Measurements from ENCODE around the gene INTS15. TPM values are rescaled to one million over a fixed set of nuclear protein-coding genes. Genes with fewer than 3 reads are reported as not detected.

INTS15 gene
- total RNA-seq, 1 experiment from 2014 or later, result 21.4 TPM

DNA sequence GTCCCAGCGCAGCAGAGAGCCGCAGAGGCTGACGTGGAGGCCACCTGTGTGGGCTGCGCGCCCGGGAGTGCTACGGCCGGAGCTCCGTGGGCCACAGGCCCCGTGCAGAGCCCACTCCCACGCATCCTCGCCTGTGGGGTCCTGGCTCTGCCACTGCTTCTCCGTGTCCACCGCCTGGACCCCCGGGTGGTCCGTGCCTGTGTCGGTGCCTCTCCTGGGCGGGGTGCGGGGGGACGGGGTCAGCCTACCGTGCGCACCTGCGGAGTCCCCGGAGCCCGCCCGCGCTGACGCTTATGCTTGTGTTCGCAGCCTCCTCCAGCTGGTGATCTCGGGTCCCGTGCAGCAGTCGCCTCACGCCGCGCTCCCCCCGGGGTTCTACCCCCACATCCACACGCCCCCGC is 17.8 kb downstream of the INTS15 start:
- DNase-seq, result no peak
- no peaks in the 10 kb centered on the region for H3K9me3 ChIP-seq (ENCODE audit: insufficient read depth, low read depth)
- no peaks in the 10 kb centered on the region for H3K36me3 ChIP-seq (ENCODE audit: low read depth)
- H4K20me1 ChIP-seq (ENCODE audit: insufficient read depth), result no peaks in the 10 kb centered on the region
- TF ChIP-seq, protein P1, sequence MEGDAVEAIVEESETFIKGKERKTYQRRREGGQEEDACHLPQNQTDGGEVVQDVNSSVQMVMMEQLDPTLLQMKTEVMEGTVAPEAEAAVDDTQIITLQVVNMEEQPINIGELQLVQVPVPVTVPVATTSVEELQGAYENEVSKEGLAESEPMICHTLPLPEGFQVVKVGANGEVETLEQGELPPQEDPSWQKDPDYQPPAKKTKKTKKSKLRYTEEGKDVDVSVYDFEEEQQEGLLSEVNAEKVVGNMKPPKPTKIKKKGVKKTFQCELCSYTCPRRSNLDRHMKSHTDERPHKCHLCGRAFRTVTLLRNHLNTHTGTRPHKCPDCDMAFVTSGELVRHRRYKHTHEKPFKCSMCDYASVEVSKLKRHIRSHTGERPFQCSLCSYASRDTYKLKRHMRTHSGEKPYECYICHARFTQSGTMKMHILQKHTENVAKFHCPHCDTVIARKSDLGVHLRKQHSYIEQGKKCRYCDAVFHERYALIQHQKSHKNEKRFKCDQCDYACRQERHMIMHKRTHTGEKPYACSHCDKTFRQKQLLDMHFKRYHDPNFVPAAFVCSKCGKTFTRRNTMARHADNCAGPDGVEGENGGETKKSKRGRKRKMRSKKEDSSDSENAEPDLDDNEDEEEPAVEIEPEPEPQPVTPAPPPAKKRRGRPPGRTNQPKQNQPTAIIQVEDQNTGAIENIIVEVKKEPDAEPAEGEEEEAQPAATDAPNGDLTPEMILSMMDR (conservative IDR thresholded peaks at IDR 0.05), result no peak
- TF ChIP-seq EZH2 (IDR thresholded peaks at IDR 0.05; ENCODE audit: low read depth), result no peak
- H3K27ac ChIP-seq, result no peak overlapping the region
- no peak overlapping the region for H3K4me2 ChIP-seq
- no peaks in the 10 kb centered on the region for H3K9me2 ChIP-seq (ENCODE audit: insufficient read depth)
- H3F3A ChIP-seq (ENCODE audit: insufficient read depth, low read depth), result peaks cover 18% of the 10 kb centered on the region; the same call in 1 of the 2 replicates
- BruUV-seq (replicated peaks), result no TSS peak
- H2AFZ ChIP-seq, result no peak overlapping the region
- POLR2A ChIA-PET (ENCODE audit: unreplicated experiment), result no interaction called here
- no peaks in the 10 kb centered on the region for H3K4me1 ChIP-seq (replicated peaks; ENCODE audit: insufficient read depth)
- H3K79me2 ChIP-seq (ENCODE audit: low read depth), result no peaks in the 10 kb centered on the region
- CTCF ChIA-PET, result no interaction called here
- intact Hi-C loops (cut with micrococcal nuclease; ENCODE audit: unreplicated experiment), result no loop called here
- no peaks in the 10 kb centered on the region for H3K27me3 ChIP-seq (ENCODE audit: insufficient read depth, low read depth)
- H3K4me3 ChIP-seq, result no peak overlapping the region

DNA sequence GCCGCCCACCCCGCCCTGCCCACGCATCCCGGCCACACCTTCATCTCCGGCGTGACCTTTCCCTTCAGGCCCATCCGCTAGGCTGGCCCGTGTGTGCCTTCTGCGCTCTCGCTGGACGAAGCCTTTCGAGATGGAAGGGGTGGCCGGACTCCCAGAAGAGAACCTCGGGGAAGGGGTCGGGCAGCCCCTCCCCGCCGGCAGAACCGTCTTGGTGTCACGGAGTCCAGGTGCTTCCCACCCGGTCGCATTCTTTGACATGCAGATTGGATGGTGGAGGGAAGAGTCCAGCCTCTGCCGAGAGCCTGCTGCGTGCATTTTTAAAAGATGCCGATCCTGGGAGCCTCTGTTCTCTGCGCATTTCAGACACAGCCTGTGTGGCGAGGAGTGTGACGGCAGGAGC is 18.3 kb downstream of the INTS15 start:
- no peaks in the 10 kb centered on the region for H4K20me1 ChIP-seq (ENCODE audit: insufficient read depth)
- no peaks in the 10 kb centered on the region for H3K9me2 ChIP-seq (ENCODE audit: insufficient read depth)
- no peaks in the 10 kb centered on the region for H3K27me3 ChIP-seq (ENCODE audit: insufficient read depth, low read depth)
- no peak overlapping the region for H3K4me2 ChIP-seq
- peaks cover 18% of the 10 kb centered on the region; the same call in 1 of the 2 replicates for H3F3A ChIP-seq (ENCODE audit: insufficient read depth, low read depth)
- BruUV-seq (replicated peaks), result no TSS peak
- H3K36me3 ChIP-seq (ENCODE audit: low read depth), result no peaks in the 10 kb centered on the region
- H3K4me3 ChIP-seq, result no peak overlapping the region
- intact Hi-C loops (cut with micrococcal nuclease; ENCODE audit: unreplicated experiment), result no loop called here
- no peak for TF ChIP-seq EZH2 (IDR thresholded peaks at IDR 0.05; ENCODE audit: low read depth)
- TF ChIP-seq, protein P1 (conservative IDR thresholded peaks at IDR 0.05), result no peak
- POLR2A ChIA-PET (ENCODE audit: unreplicated experiment), result no interaction called here
- H3K27ac ChIP-seq, result no peak overlapping the region
- no peaks in the 10 kb centered on the region for H3K9me3 ChIP-seq (ENCODE audit: insufficient read depth, low read depth)
- H3K4me1 ChIP-seq (replicated peaks; ENCODE audit: insufficient read depth), result no peaks in the 10 kb centered on the region
- H2AFZ ChIP-seq, result no peak overlapping the region
- CTCF ChIA-PET, result interaction anchor here (0.6 kb wide), 1 partner anchor 111 kb away, joined by 3 read pairs; no protein-coding TSS in a partner anchor
- no peaks in the 10 kb centered on the region for H3K79me2 ChIP-seq (ENCODE audit: low read depth)
- no peak for DNase-seq

DNA sequence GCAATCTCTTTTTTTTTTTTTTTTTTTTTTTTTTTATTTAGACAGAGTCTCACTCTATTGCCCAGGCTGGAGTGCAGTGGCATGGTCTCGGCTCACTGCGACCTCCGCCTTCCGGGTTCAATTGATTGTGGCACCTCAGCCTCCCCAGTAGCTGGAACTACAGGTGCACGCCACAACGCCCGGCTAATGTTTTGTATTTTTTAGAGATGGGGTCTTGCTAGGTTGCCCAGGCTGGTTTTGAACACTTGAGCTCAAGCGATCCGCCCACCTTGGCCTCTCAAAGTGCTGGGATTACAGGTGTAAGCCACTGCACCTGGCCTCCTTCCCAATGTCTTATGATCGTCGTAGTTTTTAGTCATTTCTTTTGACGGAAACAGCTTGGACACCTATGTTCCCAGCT is 19.0 kb downstream of the INTS15 start:
- no peaks in the 10 kb centered on the region for H3K27me3 ChIP-seq (ENCODE audit: insufficient read depth, low read depth)
- no peak overlapping the region for H3K27ac ChIP-seq
- no peaks in the 10 kb centered on the region for H4K20me1 ChIP-seq (ENCODE audit: insufficient read depth)
- BruUV-seq (replicated peaks), result no TSS peak
- H3K36me3 ChIP-seq (ENCODE audit: low read depth), result no peaks in the 10 kb centered on the region
- H3K4me2 ChIP-seq, result no peak overlapping the region
- H3F3A ChIP-seq (ENCODE audit: insufficient read depth, low read depth), result peaks cover 16% of the 10 kb centered on the region; the same call in 1 of the 2 replicates
- no peaks in the 10 kb centered on the region for H3K9me3 ChIP-seq (ENCODE audit: insufficient read depth, low read depth)
- no peaks in the 10 kb centered on the region for H3K9me2 ChIP-seq (ENCODE audit: insufficient read depth)
- intact Hi-C loops (cut with micrococcal nuclease; ENCODE audit: unreplicated experiment), result no loop called here
- POLR2A ChIA-PET (ENCODE audit: unreplicated experiment), result interaction anchor here (0.6 kb wide), 1 partner anchor 166 kb away, joined by 3 read pairs; no protein-coding TSS in a partner anchor
- no peak overlapping the region for H2AFZ ChIP-seq
- no peak for DNase-seq
- CTCF ChIA-PET, result interaction anchor here (0.6 kb wide), 1 partner anchor 111 kb away, joined by 3 read pairs; no protein-coding TSS in a partner anchor
- 0 out of 2 replicates have a peak, but pooled peaks cover 2% of the 10 kb centered on the region for H3K4me1 ChIP-seq (replicated peaks; ENCODE audit: insufficient read depth)
- TF ChIP-seq EZH2 (IDR thresholded peaks at IDR 0.05; ENCODE audit: low read depth), result no peak
- TF ChIP-seq, protein P1 (conservative IDR thresholded peaks at IDR 0.05), result no peak
- no peaks in the 10 kb centered on the region for H3K79me2 ChIP-seq (ENCODE audit: low read depth)
- no peak overlapping the region for H3K4me3 ChIP-seq
